K562 (cell line): ENCODE measurements around the gene USH2A. TPM values are rescaled to one million over a fixed set of nuclear protein-coding genes. Genes with fewer than 3 reads are reported as not detected.

Source experiments
- ATAC-seq: fragments of 200-7000 bp; cut with Tn5 transposase; 3 replicates; pipeline ENCODE4 v1.9.1; 2020; ENCODE audit warnings: moderate library complexity
- BruUV-seq: library from RNA; stranded (reverse); fragments of 400-500 nt; replicated peaks from 2 replicates; lab custom pipeline; 2021; lab: Mats Ljungman, UMichigan
- CTCF ChIA-PET: fragments of 300-600 bp; formaldehyde crosslinking; extraction: SDS; loops from one replicate; lab custom pipeline; 2021; ENCODE audit warnings: low intra/inter-chr PET ratio; lab: Yijun Ruan, JAX
- POLR2A ChIA-PET: fragments of 300-600, 350-650 bp; sonication (Branson Sonifier 250); formaldehyde crosslinking; extraction: SDS; loops from one replicate; lab custom pipeline; 2021; ENCODE audit warnings: antibody characterized with exemption, inconsistent platforms; lab: Yijun Ruan, JAX
- DNase-seq, 4 experiments: peaks; one replicate each; pipeline versions ENCODE4 v3.0.0 to v3.0.0-alpha.2; 2011 to 2018; ENCODE audit warnings: low spot score in 3 of 4, mixed read lengths in 3 of 4; ENCODE audit errors: extremely low read depth in 1 of 4
- FAIRE-seq: peaks from 2 replicates; lab custom pipeline; 2011; peaks lifted over from hg19 to GRCh38; lab: Jason Lieb, UNC
- H2AFZ ChIP-seq: 2 replicates; pipeline ENCODE4 v1.6.0; 2011; ENCODE audit warnings: low read depth, low read length, control low read depth, inconsistent platforms
- H3K27ac ChIP-seq: fragments of 200-600 bp; 3 replicates; pipeline ENCODE4 v1.8.0; 2011; ENCODE audit warnings: low read depth, mild to moderate bottlenecking, control low read depth, inconsistent platforms, low read length, moderate library complexity, mixed read lengths; ENCODE audit errors: extremely low read depth
- H3K27me3 ChIP-seq, 2 experiments: fragments of 300-600 bp in 1 of 2; 2 replicates in 1 of 2; 3 replicates in 1 of 2; pipeline versions ENCODE4 v1.6.0 to v1.8.0; 2011; ENCODE audit warnings: inconsistent platforms in 2 of 2, low read length in 2 of 2, mild to moderate bottlenecking in 1 of 2, mixed read lengths in 1 of 2, moderate library complexity in 1 of 2; ENCODE audit not compliant: control insufficient read depth in 2 of 2, insufficient read depth in 2 of 2
- H3K36me3 ChIP-seq: fragments of 300-600 bp; 3 replicates; pipeline ENCODE4 v1.8.0; 2011; ENCODE audit warnings: mild to moderate bottlenecking, low read length, inconsistent platforms; ENCODE audit not compliant: control insufficient read depth, insufficient read depth
- H3K4me1 ChIP-seq, 2 experiments: fragments of 200-600 bp in 1 of 2; replicated peaks in 1 of 2; 2 replicates in 1 of 2; 3 replicates in 1 of 2; pipeline versions ENCODE4 v1.5.1 to v1.8.0; 2011; ENCODE audit warnings: inconsistent platforms in 2 of 2, low read length in 2 of 2, mild to moderate bottlenecking in 1 of 2, mixed read lengths in 1 of 2, moderate library complexity in 1 of 2; ENCODE audit not compliant: control insufficient read depth in 2 of 2, insufficient read depth in 2 of 2
- H3K4me2 ChIP-seq: 2 replicates; pipeline ENCODE4 v1.6.1; 2011; ENCODE audit warnings: low read length, control low read depth, inconsistent platforms, mixed read lengths; ENCODE audit not compliant: insufficient read depth
- H3K4me3 ChIP-seq: fragments of 200-600 bp; sonication (generic), shearing (Covaris generic); 2 replicates; pipeline ENCODE4 v1.5.1; 2016; ENCODE audit warnings: control low read depth, inconsistent platforms
- H3K79me2 ChIP-seq: fragments of 200-600 bp; 3 replicates; pipeline ENCODE4 v1.8.0; 2011; ENCODE audit warnings: low read length, inconsistent platforms; ENCODE audit not compliant: control insufficient read depth, insufficient read depth
- H3K9ac ChIP-seq, 2 experiments: 2 replicates each; pipeline versions ENCODE4 v1.6.0 to v1.6.1; 2011; ENCODE audit warnings: low read depth in 2 of 2, low read length in 2 of 2, control low read depth in 1 of 2, inconsistent platforms in 1 of 2, mild to moderate bottlenecking in 1 of 2, mixed read lengths in 1 of 2; ENCODE audit not compliant: insufficient read depth in 1 of 2
- H3K9me1 ChIP-seq: one replicate; pipeline ENCODE4 v1.6.0; 2011; ENCODE audit warnings: inconsistent platforms, mild to moderate bottlenecking, low read length, moderate library complexity; ENCODE audit not compliant: control insufficient read depth, insufficient read depth
- H3K9me3 ChIP-seq: replicated peaks from 2 replicates; pipeline ENCODE4 v1.5.1; 2011; ENCODE audit warnings: low read depth, low read length, inconsistent platforms; ENCODE audit not compliant: control insufficient read depth, insufficient read depth
- H4K20me1 ChIP-seq: replicated peaks from 2 replicates; pipeline ENCODE4 v1.6.1; 2011; ENCODE audit warnings: low read length, inconsistent platforms, mixed read lengths; ENCODE audit not compliant: control insufficient read depth, insufficient read depth
- ARID4B ChIP-seq: sonication (generic); formaldehyde crosslinking; IDR thresholded peaks from 2 replicates; pipeline ENCODE4 v1.8.0; 2022; ENCODE audit warnings: mild to moderate bottlenecking, missing genetic modification reagents
- ATF3 ChIP-seq, 2 experiments: fragments of 450-650 bp in 1 of 2; sonication (generic) in 1 of 2; formaldehyde crosslinking in 1 of 2; IDR thresholded peaks in 1 of 2; conservative IDR thresholded peaks in 1 of 2; 2 replicates each; pipeline versions ENCODE4 v1.6.1 to v1.8.1; 2016 to 2023; ENCODE audit warnings: mild to moderate bottlenecking in 2 of 2, moderate library complexity in 2 of 2, inconsistent platforms in 1 of 2, missing genetic modification reagents in 1 of 2
- HMG20B ChIP-seq: fragments of 250-450 bp; sonication (Bioruptor Pico); IDR thresholded peaks from 2 replicates; pipeline ENCODE4 v1.5.0; 2021; ENCODE audit warnings: mild to moderate bottlenecking
- KAT8 ChIP-seq: fragments of 450-650 bp; IDR thresholded peaks from 2 replicates; pipeline ENCODE4 v1.6.1; 2016; ENCODE audit warnings: low read depth, mild to moderate bottlenecking
- LARP7 ChIP-seq: fragments of 450-650 bp; IDR thresholded peaks from 2 replicates; pipeline ENCODE4 v1.6.1; 2016
- PHF20 ChIP-seq: fragments of 450-650 bp; IDR thresholded peaks from 2 replicates; pipeline ENCODE4 v1.6.1; 2018; ENCODE audit not compliant: partially characterized antibody
- SREBF1 ChIP-seq: fragments of 150-350 bp; IDR thresholded peaks from 2 replicates; pipeline ENCODE4 v1.6.1; 2014; ENCODE audit warnings: antibody characterized with exemption, low read depth, low read length, borderline replicate concordance
- TEAD4 ChIP-seq, 2 experiments: sonication (generic) in 1 of 2; formaldehyde crosslinking in 1 of 2; IDR thresholded peaks; 2 replicates each; pipeline versions ENCODE4 v1.6.1 to v1.8.0; 2012 to 2022; ENCODE audit warnings: borderline replicate concordance in 1 of 2, inconsistent platforms in 1 of 2, low read length in 1 of 2, mild to moderate bottlenecking in 1 of 2, missing genetic modification reagents in 1 of 2
- THAP12 ChIP-seq: fragments of 250-450 bp; sonication (Bioruptor Pico); IDR thresholded peaks from 2 replicates; pipeline ENCODE4 v1.9.0; 2021; ENCODE audit warnings: mild to moderate bottlenecking, inconsistent platforms
- U2AF2 ChIP-seq: fragments of 200-400 bp; formaldehyde crosslinking; optimal IDR thresholded peaks from 2 replicates; pipeline ENCODE3; 2017; ENCODE audit warnings: low read depth, mild to moderate bottlenecking, low read length
- ZNF23 ChIP-seq: fragments of 250-450 bp; sonication (Bioruptor Pico); IDR thresholded peaks from 2 replicates; pipeline ENCODE4 v1.4.0; 2020; ENCODE audit warnings: mild to moderate bottlenecking
- ZNF274 ChIP-seq: IDR thresholded peaks from 2 replicates; pipeline ENCODE4 v1.6.1; 2011; ENCODE audit warnings: low read depth, mild to moderate bottlenecking, low read length, moderate library complexity, borderline replicate concordance
- ZNF395 ChIP-seq: fragments of 200-800 bp; sonication (Bioruptor generic); IDR thresholded peaks from 2 replicates; pipeline ENCODE4 v1.6.1; 2017; ENCODE audit warnings: missing genetic modification characterization, missing compliant biosample characterization
- WGBS: fragments of 100-300 bp; shearing (Covaris generic); methylation state at CpG from one replicate; pipeline ENCODE4 v1.1.6; 2016; ENCODE audit warnings: low coverage, mixed read lengths; ENCODE audit not compliant: insufficient coverage; ENCODE audit errors: missing lambda C conversion rate; 5-methylcytosine and 5-hydroxymethylcytosine counted together
- in situ Hi-C: fragments of 300-500 bp; cut with MboI; formaldehyde crosslinking; loops from 4 replicates; pipeline ENCODE4 v1.15.0; 2018; ENCODE audit warnings: inconsistent platforms, mixed read lengths
- intact Hi-C: fragments of 100-400 bp; cut with micrococcal nuclease; formaldehyde crosslinking; loops from 2 replicates; pipeline ENCODE4 v1.14.2; 2022
- polyA plus RNA-seq, 8 experiments: library from polyadenylated mRNA; depleted of rRNA in 4 of 8; stranded (reverse) in 5 of 8; unstranded in 3 of 8; fragments of >200 nt; fragmentation: Nextera tagmentation in 2 of 8; fragmentation: Illumina TruSeq in 1 of 8; extraction: Ambion mirVana in 2 of 8; extraction: Trizol in 1 of 8; gene quantifications; 2 replicates each; pipeline versions ENCODE4 v1.2.1 to v1.2.3, GENCODE V29; 2011 to 2014; ENCODE audit warnings: inconsistent platforms in 1 of 8, missing spikeins in 1 of 8
- total RNA-seq, 7 experiments: library from RNA; depleted of rRNA in 6 of 7; stranded (reverse); fragments of >200 nt in 6 of 7; fragmentation: Illumina TruSeq in 2 of 7; extraction: Trizol in 2 of 7; gene quantifications; 2 replicates each; pipeline versions ENCODE4 v1.2.1 to v1.2.3, GENCODE V29; 2011 to 2021; ENCODE audit warnings: low replicate concordance in 1 of 7

USH2A gene
- total and polyA plus RNA-seq, 9 of the 15 experiments (the other 6 are each of a cell fraction or from before 2014, with no cell fraction given): under 0.01 TPM; not detected in 7

- H3K27ac ChIP-seq: no peak overlapping the region
- FAIRE-seq (no peak), DNase-seq (no peak), ATAC-seq (no peak)
- no TSS peak for BruUV-seq
- no peak overlapping the region for H3K4me2 ChIP-seq
- no peaks in the 10 kb centered on the region for H3K9me1 ChIP-seq
- H2AFZ ChIP-seq: no peak overlapping the region
- POLR2A ChIA-PET: no interaction called here
- H3K79me2 ChIP-seq: no peaks in the 10 kb centered on the region
- H3K9ac ChIP-seq: no peak overlapping the region
- H3K4me1 ChIP-seq: no peaks in the 10 kb centered on the region
- 6% methylated on average over 3 of the region's 3 CpGs for WGBS
- H3K36me3 ChIP-seq: no peaks in the 10 kb centered on the region
- no peak overlapping the region for H3K4me3 ChIP-seq
- TF ChIP-seq LARP7 (no peak), ATF3 (IDR thresholded peaks at IDR 0.05) (no peak), ATF3 (CRISPR knock-in tag; conservative IDR thresholded peaks at IDR 0.05) (no peak), ZNF395 (CRISPR knock-in tag) (no peak), TEAD4 (IDR thresholded peaks at IDR 0.05; ENCODE audit: low read length) (no peak), TEAD4 (CRISPR knock-in tag; IDR thresholded peaks at IDR 0.05; ENCODE audit: borderline replicate concordance) (no peak), SREBF1 (no peak), ZNF23 (CRISPR knock-in tag) (no peak), ARID4B (CRISPR knock-in tag) (no peak), KAT8 (no peak), U2AF2 (no peak), ZNF274 (no peak), PHF20 (no peak), THAP12 (CRISPR knock-in tag) (no peak), HMG20B (no peak)
- no peaks in the 10 kb centered on the region for H4K20me1 ChIP-seq
- H3K9me3 ChIP-seq: no peaks in the 10 kb centered on the region
- no peaks in the 10 kb centered on the region for H3K27me3 ChIP-seq
- CTCF ChIA-PET: no interaction called here
- intact Hi-C loops: no loop called here
- in situ Hi-C loops: no loop called here
Observed at GRCh38 chr1:216168546-216168945, 254.7 kb downstream of the USH2A start.
